Upper lobe of left lung (tissue), 6 donors: ENCODE data around the gene VWA7. TPM values are rescaled to one million over a fixed set of nuclear protein-coding genes. Genes with fewer than 3 reads are reported as not detected.

Source experiments
- ATAC-seq, 2 donors: fragments of 200-7000 bp; cut with Tn5 transposase; one replicate each; pipeline ENCODE4 v1.9.1; 2022; ENCODE audit warnings: mild to moderate bottlenecking in 2 of 2, moderate library complexity in 2 of 2; ENCODE audit not compliant: low FRiP score in 2 of 2
- DNase-seq, 2 donors: peaks; one replicate each; pipeline ENCODE4 v3.0.0-alpha.2; 2019 to 2020
- H3K27ac ChIP-seq, 4 donors: fragments of 200-600 bp; sonication (generic); one replicate each; pipeline ENCODE4 v1.5.1; 2016 to 2019
- H3K27me3 ChIP-seq, 4 donors: fragments of 200-600 bp; sonication (generic); one replicate each; pipeline ENCODE4 v1.5.1; 2017 to 2019
- H3K36me3 ChIP-seq, 4 donors: fragments of 200-600 bp; sonication (generic); one replicate each; pipeline ENCODE4 v1.5.1; 2016 to 2019
- H3K4me1 ChIP-seq, 4 donors: fragments of 200-600 bp; sonication (generic); one replicate each; pipeline ENCODE4 v1.5.1; 2018 to 2019
- H3K4me3 ChIP-seq, 4 donors: fragments of 200-600 bp; sonication (generic); one replicate each; pipeline ENCODE4 v1.5.1; 2017 to 2019; ENCODE audit warnings: mild to moderate bottlenecking in 2 of 4, moderate library complexity in 1 of 4
- H3K9me3 ChIP-seq, 4 donors: fragments of 200-600 bp; sonication (generic); one replicate each; pipeline ENCODE4 v1.5.1; 2018 to 2019
- CTCF ChIP-seq, 6 experiments: fragments of 450-650 bp in 4 of 6; fragments of 200-600 bp in 2 of 6; sonication (generic) in 2 of 6; IDR thresholded peaks; one replicate each; pipeline ENCODE4 v1.5.1; 2016 to 2019; ENCODE audit warnings: antibody characterized with exemption in 6 of 6
- EP300 ChIP-seq, 4 donors: sonication (generic); formaldehyde crosslinking; IDR thresholded peaks; one replicate each; pipeline ENCODE4 v1.5.1; 2017; ENCODE audit warnings: antibody characterized with exemption in 4 of 4, control low read depth in 2 of 4
- POLR2A ChIP-seq, 4 donors: fragments of 450-650 bp; IDR thresholded peaks; one replicate each; pipeline ENCODE4 v1.5.1; 2016 to 2017; ENCODE audit warnings: antibody characterized with exemption in 4 of 4, mild to moderate bottlenecking in 2 of 4
- POLR2AphosphoS5 ChIP-seq, 2 donors: sonication (generic); formaldehyde crosslinking; IDR thresholded peaks; one replicate each; pipeline ENCODE4 v1.5.1; 2017; ENCODE audit warnings: antibody characterized with exemption in 2 of 2
- WGBS, 2 donors: methylation state at CpG; one replicate each; pipeline ENCODE4 v1.1.5; 2017 to 2018; 5-methylcytosine and 5-hydroxymethylcytosine counted together
- small RNA-seq, 4 donors: library from RNA; depleted of rRNA; stranded (forward); fragments of <200 nt; gene quantifications; one replicate each; pipeline ENCODE3, GENCODE V24; 2016
- total RNA-seq, 6 donors: library from RNA; depleted of rRNA in 4 of 6; stranded (reverse); fragments of >200 nt in 4 of 6; gene quantifications; one replicate each; pipeline versions ENCODE4 v1.1.0 to v1.2.1, GENCODE V29; 2016 to 2021
- donor health status: DM: no; HTN: no; CAD: no; lungs with moderate emphysema.
- donor health status: DM: no; HTN: yes; CAD: no; lungs with severe emphysema.

The VWA7 gene
- total RNA-seq, 6 donors from 2014 or later = 4.0 to 7.4 (median 6.6) TPM

- Histone ChIP-seq H3K4me1 (peaks cover 0 to 13% (median 2%) of the 10 kb centered on the region in 4 donors), H3K9me3 (no peaks in the 10 kb centered on the region), H3K27me3 (no peaks in the 10 kb centered on the region), H3K36me3 (no peaks in the 10 kb centered on the region), H3K27ac (peak overlapping the region in 1 of 4 donors; percentile 30), H3K4me3 (no peak overlapping the region)
- no peak for TF ChIP-seq POLR2AphosphoS5 (IDR thresholded peaks at IDR 0.05)
- no peak for TF ChIP-seq POLR2A (IDR thresholded peaks at IDR 0.05)
- no peak for TF ChIP-seq CTCF (IDR thresholded peaks at IDR 0.05)
- TF ChIP-seq EP300 (IDR thresholded peaks at IDR 0.05) = no peak
- DNase-seq (peak in 1 of 2 donors; percentile 39), ATAC-seq (no peak)
- WGBS, 2 donors = 61 to 79% methylated on average over 10 of the region's 10 CpGs
Measured at GRCh38 chr6:31717499-31718222, 59.5 kb downstream of the VWA7 start.

Small RNAs within 50 kb of the gene (small RNA-seq; reads per million reads assigned to genes)
- gene MSH5-SAPCD1 = 0 reads per million in 4 donors
- gene RF00019 = 0 reads per million in 4 donors
- gene RNU6-850P = 0 reads per million in 4 donors
- 0 reads per million in 4 donors for gene SAPCD1

Other genes with a start within 250 kb of the VWA7 start
- not detected for gene MCCD1, start 248.4 kb downstream of the VWA7 start, total RNA-seq
- gene DDX39B, start 235.3 kb downstream of the VWA7 start, total RNA-seq = 100 to 1,000 TPM; 201 to 541 (median 270) TPM
- 1 to 10 TPM in 4 of 6 donors, under 1 TPM in 2; 0.55 to 2.0 (median 1.1) TPM for gene ATP6V1G2, start 230.7 kb downstream of the VWA7 start, total RNA-seq
- gene NFKBIL1, start 229.7 kb downstream of the VWA7 start, total RNA-seq = 10 to 100 TPM; 18.2 to 45.1 (median 23.8) TPM
- gene LTA, start 205.0 kb downstream of the VWA7 start, total RNA-seq = 1 to 10 TPM in 2 of 6 donors, not detected in 4; 1.6 to 1.8 TPM
- gene TNF, start 201.8 kb downstream of the VWA7 start, total RNA-seq = 1 to 10 TPM in 5 of 6 donors, under 1 TPM in 1; 0.33 to 6.6 (median 2.9) TPM
- 10 to 100 TPM in 1 of 6 donors, 1 to 10 TPM in 2, not detected in 3; 1.3 to 18.7 (median 8.2) TPM for gene LTB, start 194.9 kb downstream of the VWA7 start, total RNA-seq
- 100 to 1,000 TPM in 1 of 6 donors, 10 to 100 TPM in 3, 1 to 10 TPM in 2; 7.7 to 132 (median 33.5) TPM for gene LST1, start 191.1 kb downstream of the VWA7 start, total RNA-seq
- gene NCR3, start 184.3 kb downstream of the VWA7 start, total RNA-seq = 1 to 10 TPM in 1 of 6 donors, under 1 TPM in 3, not detected in 2; 0.54 to 2.0 (median 0.70) TPM
- 100 to 1,000 TPM in 1 of 6 donors, 10 to 100 TPM in 5; 18.5 to 106 (median 79.7) TPM for gene AIF1, start 162.1 kb downstream of the VWA7 start, total RNA-seq
- gene PRRC2A, start 156.6 kb downstream of the VWA7 start, total RNA-seq = 100 to 1,000 TPM in 4 of 6 donors, 10 to 100 TPM in 2; 80.1 to 154 (median 125) TPM
- gene BAG6, start 124.7 kb downstream of the VWA7 start, total RNA-seq = 100 to 1,000 TPM; 190 to 421 (median 294) TPM
- 1 to 10 TPM in 5 of 6 donors, under 1 TPM in 1; 0.89 to 4.3 (median 2.1) TPM for gene APOM, start 121.4 kb downstream of the VWA7 start, total RNA-seq
- 10 to 100 TPM; 25.0 to 30.1 (median 28.4) TPM for gene C6orf47, start 116.5 kb downstream of the VWA7 start, total RNA-seq
- 10 to 100 TPM; 12.0 to 45.1 (median 16.6) TPM for gene GPANK1, start 112.3 kb downstream of the VWA7 start, total RNA-seq
- gene CSNK2B, start 111.2 kb downstream of the VWA7 start, total RNA-seq = 100 to 1,000 TPM; 105 to 172 (median 130) TPM
- 10 to 100 TPM in 4 of 6 donors, 1 to 10 TPM in 2; 6.7 to 22.0 (median 12.3) TPM for gene LY6G5B, start 107.4 kb downstream of the VWA7 start, total RNA-seq
- 1 to 10 TPM in 4 of 6 donors, not detected in 2; 1.8 to 4.4 (median 3.1) TPM for gene LY6G5C, start 96.3 kb downstream of the VWA7 start, total RNA-seq
- 10 to 100 TPM; 42.1 to 62.5 (median 51.6) TPM for gene ABHD16A, start 74.0 kb downstream of the VWA7 start, total RNA-seq
- 1 to 10 TPM in 4 of 6 donors, under 1 TPM in 2; 0.63 to 9.4 (median 1.7) TPM for gene LY6G6F, start 70.5 kb downstream of the VWA7 start, total RNA-seq
- not detected for gene LY6G6D, start 62.0 kb downstream of the VWA7 start, total RNA-seq
- gene LY6G6C, start 55.6 kb downstream of the VWA7 start, total RNA-seq = under 1 TPM in 1 of 6 donors, not detected in 5; 0.23 TPM
- gene MPIG6B, start 54.0 kb downstream of the VWA7 start, total RNA-seq = 1 to 10 TPM in 3 of 6 donors, under 1 TPM in 2, not detected in 1; 0.30 to 4.1 (median 1.2) TPM
- 100 to 1,000 TPM in 2 of 6 donors, 10 to 100 TPM in 4; 46.6 to 157 (median 83.7) TPM for gene DDAH2, start 48.0 kb downstream of the VWA7 start, total RNA-seq
- 100 to 1,000 TPM; 138 to 497 (median 277) TPM for gene CLIC1, start 40.8 kb downstream of the VWA7 start, total RNA-seq
- 10 to 100 TPM in 4 of 6 donors, 1 to 10 TPM in 2; 7.3 to 52.4 (median 13.1) TPM for gene MSH5, start 37.3 kb downstream of the VWA7 start, total RNA-seq
- 10 to 100 TPM in 1 of 6 donors, 1 to 10 TPM in 5; 1.1 to 15.7 (median 5.3) TPM for gene SAPCD1, start 14.7 kb downstream of the VWA7 start, total RNA-seq
- gene VARS1, start 18.4 kb upstream of the VWA7 start, total RNA-seq = 10 to 100 TPM; 21.2 to 67.8 (median 39.7) TPM
- gene LSM2, start 29.6 kb upstream of the VWA7 start, total RNA-seq = 10 to 100 TPM in 5 of 6 donors, 1 to 10 TPM in 1; 5.0 to 44.9 (median 20.9) TPM
- 1 to 10 TPM in 5 of 6 donors, under 1 TPM in 1; 0.89 to 3.1 (median 2.0) TPM for gene HSPA1L, start 38.0 kb upstream of the VWA7 start, total RNA-seq
- 100 to 1,000 TPM in 5 of 6 donors, 10 to 100 TPM in 1; 80.7 to 236 (median 144) TPM for gene HSPA1A, start 38.2 kb upstream of the VWA7 start, total RNA-seq
- 100 to 1,000 TPM in 5 of 6 donors, 10 to 100 TPM in 1; 92.2 to 177 (median 127) TPM for gene HSPA1B, start 50.4 kb upstream of the VWA7 start, total RNA-seq
- gene NEU1, start 85.5 kb upstream of the VWA7 start, total RNA-seq = 10 to 100 TPM; 28.3 to 90.3 (median 64.6) TPM
- 10 to 100 TPM; 19.1 to 84.2 (median 42.0) TPM for gene SLC44A4, start 101.7 kb upstream of the VWA7 start, total RNA-seq
- gene EHMT2, start 120.4 kb upstream of the VWA7 start, total RNA-seq = 10 to 100 TPM; 23.6 to 57.3 (median 41.7) TPM
- 1 to 10 TPM; 1.0 to 7.5 (median 2.2) TPM for gene ZBTB12, start 124.8 kb upstream of the VWA7 start, total RNA-seq
- 100 to 1,000 TPM; 119 to 322 (median 233) TPM for gene C2, start 150.4 kb upstream of the VWA7 start, total RNA-seq
- gene CFB, start 168.8 kb upstream of the VWA7 start, total RNA-seq = 100 to 1,000 TPM in 1 of 6 donors, 10 to 100 TPM in 5; 15.0 to 199 (median 58.1) TPM
- gene NELFE, start 181.6 kb upstream of the VWA7 start, total RNA-seq = 10 to 100 TPM; 42.8 to 84.2 (median 63.0) TPM
- 100 to 1,000 TPM in 1 of 6 donors, 10 to 100 TPM in 5; 27.7 to 172 (median 58.6) TPM for gene SKIC2, start 181.8 kb upstream of the VWA7 start, total RNA-seq
- 10 to 100 TPM; 14.1 to 40.9 (median 19.3) TPM for gene DXO, start 194.8 kb upstream of the VWA7 start, total RNA-seq
- 100 to 1,000 TPM in 4 of 6 donors, 10 to 100 TPM in 2; 89.8 to 217 (median 139) TPM for gene C4A, start 204.7 kb upstream of the VWA7 start, total RNA-seq
- 100 to 1,000 TPM in 3 of 6 donors, 10 to 100 TPM in 3; 85.7 to 193 (median 97.7) TPM for gene C4B, start 237.5 kb upstream of the VWA7 start, total RNA-seq